ENCODE data around the gene RAB40C.

RAB40C gene

GRCh38 chr16:555528-556473 lies 34.1 kb upstream of the RAB40C start:
- Histone ChIP-seq H3K9ac (ENCODE audit: low read depth, low read length, poor library complexity, severe bottlenecking) (no peak overlapping the region), H2AFZ (ENCODE audit: low read length) (no peak overlapping the region), H3K79me2 (ENCODE audit: insufficient read depth, low read length) (no peaks in the 10 kb centered on the region), H3F3A (ENCODE audit: low read depth) (no peaks in the 10 kb centered on the region), H3K9me2 (replicated peaks; ENCODE audit: low read depth, low read length) (no peaks in the 10 kb centered on the region), H3K4me1 (ENCODE audit: insufficient read depth, low read length, poor library complexity, severe bottlenecking) (no peaks in the 10 kb centered on the region), H3K9me3 (ENCODE audit: insufficient read depth, low read depth, low read length) (no peaks in the 10 kb centered on the region), H3K4me2 (ENCODE audit: low read depth, low read length, poor library complexity, severe bottlenecking) (no peak overlapping the region), H4K20me1 (ENCODE audit: insufficient read depth, low read length, poor library complexity, severe bottlenecking) (no peaks in the 10 kb centered on the region), H3K4me3 (ENCODE audit: low read length, poor library complexity, severe bottlenecking) (no peak overlapping the region), H3K27me3 (ENCODE audit: insufficient read depth, low read length, poor library complexity, severe bottlenecking) (no peaks in the 10 kb centered on the region), H3K36me3 (ENCODE audit: insufficient read depth, low read length) (no peaks in the 10 kb centered on the region)
- no peak for TF ChIP-seq CTCF (conservative IDR thresholded peaks at IDR 0.05; ENCODE audit: low read length)
- TF ChIP-seq EZH2phosphoT487 (IDR thresholded peaks at IDR 0.05; ENCODE audit: borderline replicate concordance) = no peak

DNA sequence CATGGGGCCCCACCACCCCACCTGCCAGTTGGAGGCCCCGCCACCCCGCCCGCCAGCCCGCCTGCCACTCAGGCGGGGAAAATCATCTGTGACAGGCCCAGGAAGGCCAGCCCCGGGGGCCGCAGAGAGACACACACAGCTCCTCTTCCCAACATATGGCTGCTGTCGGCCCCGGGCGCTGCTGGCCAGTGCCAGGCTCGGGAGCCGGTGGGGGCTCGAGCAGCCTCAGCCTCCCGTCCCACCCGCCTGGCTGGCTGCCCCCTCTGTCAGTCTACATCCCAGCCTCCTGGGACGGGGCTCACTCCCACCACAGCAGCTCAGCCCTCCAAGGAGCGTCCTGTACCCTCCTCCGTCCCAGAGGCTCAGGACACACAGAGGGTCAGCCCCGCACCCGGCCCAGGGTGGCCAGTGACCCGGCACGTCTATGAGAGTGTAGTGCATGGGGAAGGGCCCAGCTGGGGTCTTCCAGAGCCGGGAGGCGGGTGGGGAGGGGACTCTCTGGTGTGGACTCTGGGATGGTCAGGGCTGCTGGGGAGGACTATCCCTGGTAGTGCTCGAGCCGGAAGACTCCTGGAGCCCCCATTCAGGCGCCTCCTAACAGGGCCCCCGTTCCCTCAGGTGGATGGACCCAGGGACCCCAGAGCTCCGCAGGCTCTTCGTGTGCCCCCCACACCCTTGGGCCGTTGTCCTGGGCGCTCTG lies 33.2 kb upstream of the RAB40C start:
- H3K79me2 ChIP-seq (ENCODE audit: insufficient read depth, low read length) = no peaks in the 10 kb centered on the region
- H3K4me2 ChIP-seq (ENCODE audit: low read depth, low read length, poor library complexity, severe bottlenecking) = no peak overlapping the region
- H2AFZ ChIP-seq (ENCODE audit: low read length) = no peak overlapping the region
- no peaks in the 10 kb centered on the region for H3K4me1 ChIP-seq (ENCODE audit: insufficient read depth, low read length, poor library complexity, severe bottlenecking)
- no peaks in the 10 kb centered on the region for H3K9me2 ChIP-seq (replicated peaks; ENCODE audit: low read depth, low read length)
- H3K9ac ChIP-seq (ENCODE audit: low read depth, low read length, poor library complexity, severe bottlenecking) = no peak overlapping the region
- H4K20me1 ChIP-seq (ENCODE audit: insufficient read depth, low read length, poor library complexity, severe bottlenecking) = no peaks in the 10 kb centered on the region
- no peaks in the 10 kb centered on the region for H3F3A ChIP-seq (ENCODE audit: low read depth)
- TF ChIP-seq CTCF (conservative IDR thresholded peaks at IDR 0.05; ENCODE audit: low read length) = no peak
- TF ChIP-seq EZH2phosphoT487 (IDR thresholded peaks at IDR 0.05; ENCODE audit: borderline replicate concordance) = no peak
- no peaks in the 10 kb centered on the region for H3K9me3 ChIP-seq (ENCODE audit: insufficient read depth, low read depth, low read length)
- no peaks in the 10 kb centered on the region for H3K27me3 ChIP-seq (ENCODE audit: insufficient read depth, low read length, poor library complexity, severe bottlenecking)
- H3K36me3 ChIP-seq (ENCODE audit: insufficient read depth, low read length) = no peaks in the 10 kb centered on the region
- no peak overlapping the region for H3K4me3 ChIP-seq (ENCODE audit: low read length, poor library complexity, severe bottlenecking)

DNA sequence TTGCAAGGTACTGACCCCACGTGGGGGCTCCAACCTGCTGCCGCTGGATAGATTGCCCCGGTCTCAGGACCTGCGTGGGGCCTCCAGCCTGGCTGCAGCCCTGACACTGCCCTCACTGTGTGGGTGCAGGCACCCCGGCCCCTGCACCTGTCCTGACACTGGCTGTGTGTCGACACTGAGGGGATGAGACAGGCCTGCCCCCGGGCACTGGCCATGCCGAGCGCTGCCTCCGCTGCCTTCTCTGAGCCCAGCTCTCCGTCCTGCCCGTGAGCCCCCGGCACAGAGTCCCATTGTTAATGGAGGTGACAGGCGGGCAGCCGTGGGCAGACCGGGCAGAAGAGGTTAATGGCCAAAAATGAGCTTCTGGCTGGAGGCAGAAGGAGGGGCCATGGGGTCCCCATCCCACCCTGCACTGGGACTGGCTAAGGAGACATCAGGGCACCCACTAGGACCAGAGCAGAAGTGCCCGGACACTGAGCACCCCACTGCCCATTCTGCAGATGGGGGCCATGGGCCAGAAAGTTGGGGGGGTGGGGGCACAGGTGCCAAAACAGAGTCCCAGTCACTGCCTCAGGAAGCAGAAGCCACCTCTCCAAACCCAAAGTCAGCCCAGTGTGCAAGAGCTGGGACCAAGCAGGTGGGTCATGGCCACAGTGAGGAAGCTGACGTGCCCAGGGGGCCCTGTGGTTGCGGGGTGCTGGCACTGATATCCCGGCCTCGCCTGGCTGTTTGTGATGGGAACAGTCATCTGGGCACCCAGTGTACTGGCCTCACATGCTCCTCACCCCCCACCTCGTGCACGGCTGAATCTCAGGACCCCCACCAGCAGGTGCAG lies 32.2 kb upstream of the RAB40C start:
- Histone ChIP-seq H2AFZ (ENCODE audit: low read length) (no peak overlapping the region), H3K27me3 (ENCODE audit: insufficient read depth, low read length, poor library complexity, severe bottlenecking) (no peaks in the 10 kb centered on the region), H3F3A (ENCODE audit: low read depth) (no peaks in the 10 kb centered on the region), H3K79me2 (ENCODE audit: insufficient read depth, low read length) (no peaks in the 10 kb centered on the region), H3K9me2 (replicated peaks; ENCODE audit: low read depth, low read length) (no peaks in the 10 kb centered on the region), H3K4me1 (ENCODE audit: insufficient read depth, low read length, poor library complexity, severe bottlenecking) (no peaks in the 10 kb centered on the region), H3K4me3 (ENCODE audit: low read length, poor library complexity, severe bottlenecking) (no peak overlapping the region), H3K4me2 (ENCODE audit: low read depth, low read length, poor library complexity, severe bottlenecking) (no peak overlapping the region), H3K9ac (ENCODE audit: low read depth, low read length, poor library complexity, severe bottlenecking) (no peak overlapping the region), H3K36me3 (ENCODE audit: insufficient read depth, low read length) (no peaks in the 10 kb centered on the region), H3K9me3 (ENCODE audit: insufficient read depth, low read depth, low read length) (no peaks in the 10 kb centered on the region), H4K20me1 (ENCODE audit: insufficient read depth, low read length, poor library complexity, severe bottlenecking) (no peaks in the 10 kb centered on the region)
- TF ChIP-seq CTCF (conservative IDR thresholded peaks at IDR 0.05; ENCODE audit: low read length) (no peak), EZH2phosphoT487 (IDR thresholded peaks at IDR 0.05; ENCODE audit: borderline replicate concordance) (no peak)

Measured in Loucy (cell line).